Small intestine (tissue), 7 donors: ENCODE data around the gene MET. TPM values are rescaled to one million over a fixed set of nuclear protein-coding genes. Genes with fewer than 3 reads are reported as not detected.

Source experiments
- DNase-seq, 2 donors: peaks; one replicate each; pipeline versions ENCODE4 v3.0.0 to v3.0.0-alpha.2; 2013
- FAIRE-seq: peaks from 2 replicates; lab custom pipeline; 2012; peaks lifted over from hg19 to GRCh38; lab: Jason Lieb, UNC
- H3K27ac ChIP-seq, 3 donors: one replicate each; pipeline ENCODE4 v1.5.1; 2013; ENCODE audit warnings: low read length in 2 of 3, mild to moderate bottlenecking in 2 of 3, control low read depth in 1 of 3, inconsistent platforms in 1 of 3, low read depth in 1 of 3, moderate library complexity in 1 of 3
- H3K27me3 ChIP-seq, 3 donors: one replicate each; pipeline ENCODE4 v1.6.1; 2013; ENCODE audit warnings: low read length in 3 of 3, inconsistent platforms in 1 of 3; ENCODE audit not compliant: control insufficient read depth in 3 of 3, insufficient read depth in 3 of 3
- H3K36me3 ChIP-seq, 3 donors: one replicate each; pipeline ENCODE4 v1.6.1; 2013; ENCODE audit warnings: low read length in 3 of 3, inconsistent platforms in 1 of 3, low read depth in 1 of 3, mild to moderate bottlenecking in 1 of 3, moderate library complexity in 1 of 3; ENCODE audit not compliant: control insufficient read depth in 3 of 3, insufficient read depth in 2 of 3
- H3K4me1 ChIP-seq, 3 donors: one replicate each; pipeline ENCODE4 v1.6.1; 2013; ENCODE audit warnings: low read length in 2 of 3, inconsistent platforms in 1 of 3, low read depth in 1 of 3, mild to moderate bottlenecking in 1 of 3, moderate library complexity in 1 of 3; ENCODE audit not compliant: control insufficient read depth in 3 of 3, insufficient read depth in 2 of 3
- H3K4me3 ChIP-seq, 3 donors: one replicate each; pipeline ENCODE4 v1.5.1; 2013; ENCODE audit warnings: low read length in 3 of 3, control low read depth in 1 of 3, inconsistent platforms in 1 of 3, low read depth in 1 of 3, mild to moderate bottlenecking in 1 of 3, moderate library complexity in 1 of 3
- H3K9me3 ChIP-seq, 2 donors: one replicate each; pipeline ENCODE4 v1.6.1; 2013; ENCODE audit warnings: low read depth in 1 of 2, low read length in 1 of 2; ENCODE audit not compliant: control insufficient read depth in 2 of 2, insufficient read depth in 1 of 2
- WGBS, 3 donors: extraction: QIAGEN DNeasy Blood & Tissue Kit; methylation state at CpG; one replicate each; pipeline ENCODE4 v1.1.7; 2013; 5-methylcytosine and 5-hydroxymethylcytosine counted together
- polyA plus RNA-seq, 4 donors: library from polyadenylated mRNA; stranded (reverse) in 3 of 4; unstranded in 1 of 4; fragments of 200-250 nt in 3 of 4; fragments of 120-200 nt in 1 of 4; gene quantifications; one replicate each; pipeline versions ENCODE4 v1.2.1 to v1.2.3, GENCODE V29; 2013
- donor health status: healthy with polysubstance abuse.
- donor health status: control.
- donor health status: control.
- donor health status: Bipolar disorder and iron deficiency.
- donor health status: healthy.

The MET gene
- polyA plus RNA-seq, 4 donors: 2.7 to 13.4 (median 8.2) TPM

- no peaks in the 10 kb centered on the region for H3K9me3 ChIP-seq
- no peaks in the 10 kb centered on the region for H3K36me3 ChIP-seq
- FAIRE-seq (no peak), DNase-seq (no peak)
- H3K4me1 ChIP-seq: peaks cover 0 to 6% (median 2%) of the 10 kb centered on the region in 3 donors
- no peak overlapping the region for H3K4me3 ChIP-seq
- no peak overlapping the region for H3K27ac ChIP-seq
- H3K27me3 ChIP-seq: no peaks in the 10 kb centered on the region
- WGBS, 3 donors: 78 to 90% (median 82%) methylated on average over 4 of the region's 4 CpGs
These were observed 11.8 kb downstream of the MET start for GRCh38 chr7:116683786-116684185.

DNA sequence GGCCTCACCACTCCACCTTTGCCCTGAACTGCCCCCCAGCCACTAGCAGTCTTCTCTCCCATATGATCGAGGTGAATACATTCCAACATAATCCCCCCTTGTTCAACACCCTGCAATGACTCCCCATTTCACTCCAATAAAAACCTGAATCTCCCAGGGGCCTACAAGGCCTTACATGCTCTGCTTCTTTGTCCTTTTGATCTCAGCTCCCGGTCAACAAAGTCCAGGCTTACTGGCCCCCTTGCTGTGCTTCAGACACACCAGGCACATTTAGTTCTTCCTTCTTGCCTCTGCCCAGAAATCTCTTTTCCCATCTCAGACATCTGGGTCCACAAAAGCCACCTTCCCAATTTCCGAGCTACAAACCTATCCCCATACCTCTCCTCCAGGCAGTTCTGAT, 14.0 kb downstream of the MET start:
- FAIRE-seq: no peak
- Histone ChIP-seq H3K4me3 (no peak overlapping the region), H3K27ac (no peak overlapping the region), H3K27me3 (no peaks in the 10 kb centered on the region), H3K36me3 (no peaks in the 10 kb centered on the region), H3K4me1 (peaks cover 0 to 6% (median 2%) of the 10 kb centered on the region in 3 donors), H3K9me3 (no peaks in the 10 kb centered on the region)
- no peak for DNase-seq
- WGBS, 3 donors: 83 to 94% (median 88%) methylated on average over 3 of the region's 3 CpGs

GRCh38 chr7:116686812-116687419, 14.9 kb downstream of the MET start:
- Histone ChIP-seq H3K9me3 (no peaks in the 10 kb centered on the region), H3K36me3 (no peaks in the 10 kb centered on the region), H3K27ac (no peak overlapping the region), H3K4me3 (no peak overlapping the region), H3K27me3 (no peaks in the 10 kb centered on the region), H3K4me1 (peaks cover 0 to 6% (median 2%) of the 10 kb centered on the region in 3 donors)
- WGBS, 3 donors: 71 to 84% (median 80%) methylated on average over 7 of the region's 7 CpGs
- FAIRE-seq: no peak
- peak in 1 of 2 donors; percentile 36 for DNase-seq

DNA sequence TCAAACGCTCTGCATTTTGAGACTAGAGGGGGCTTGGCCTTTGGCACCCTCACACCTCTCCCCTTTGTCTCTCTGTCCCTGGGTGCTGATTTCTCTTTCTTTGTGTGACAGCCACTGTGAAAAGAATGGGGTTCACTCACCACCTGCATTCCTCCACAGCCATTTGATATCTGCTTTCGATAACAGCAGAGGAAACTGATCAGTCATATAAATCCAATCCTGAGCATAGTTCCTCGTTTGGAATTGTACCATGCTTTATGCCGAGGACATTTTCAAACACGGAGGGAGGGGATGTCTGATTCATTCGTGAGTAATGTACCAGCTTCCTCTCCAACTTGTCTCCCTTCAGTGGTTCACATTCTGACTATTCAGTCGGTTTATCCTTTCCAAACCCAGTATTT, 15.8 kb downstream of the MET start:
- WGBS, 3 donors: 21 to 43% (median 36%) methylated on average over 7 of the region's 7 CpGs
- DNase-seq: peak in 1 of 2 donors; percentile 40
- no peaks in the 10 kb centered on the region for H3K9me3 ChIP-seq
- no peaks in the 10 kb centered on the region for H3K36me3 ChIP-seq
- no peak for FAIRE-seq
- peaks cover 0 to 6% (median 2%) of the 10 kb centered on the region in 3 donors for H3K4me1 ChIP-seq
- H3K27me3 ChIP-seq: no peaks in the 10 kb centered on the region
- no peak overlapping the region for H3K27ac ChIP-seq
- H3K4me3 ChIP-seq: no peak overlapping the region

DNA sequence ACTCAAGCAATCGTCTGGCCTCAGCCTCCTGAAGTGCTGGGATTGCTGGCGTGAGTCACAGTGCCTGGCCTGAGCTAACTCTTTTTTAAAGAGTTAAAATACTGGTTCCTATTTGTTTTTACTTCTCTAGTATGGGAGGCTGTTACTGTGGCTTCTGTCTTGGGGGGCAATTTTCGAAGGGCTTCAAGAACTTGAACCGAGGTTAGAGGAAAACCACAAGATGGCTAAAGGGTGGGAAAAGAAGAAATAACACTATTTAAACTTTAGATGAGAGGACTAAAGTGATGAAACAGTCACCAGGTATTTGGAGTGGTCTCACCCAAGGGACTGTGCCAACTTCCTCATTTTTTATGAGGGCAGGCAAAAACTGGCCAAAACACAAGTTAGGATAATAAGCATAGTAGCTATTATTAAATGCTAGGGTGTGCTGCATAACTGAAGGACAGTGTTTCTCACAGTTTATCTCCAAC, 17.8 kb downstream of the MET start:
- 71 to 93% (median 78%) methylated on average over 4 of the region's 4 CpGs for WGBS, 3 donors
- FAIRE-seq: no peak
- no peaks in the 10 kb centered on the region for H3K9me3 ChIP-seq

DNA sequence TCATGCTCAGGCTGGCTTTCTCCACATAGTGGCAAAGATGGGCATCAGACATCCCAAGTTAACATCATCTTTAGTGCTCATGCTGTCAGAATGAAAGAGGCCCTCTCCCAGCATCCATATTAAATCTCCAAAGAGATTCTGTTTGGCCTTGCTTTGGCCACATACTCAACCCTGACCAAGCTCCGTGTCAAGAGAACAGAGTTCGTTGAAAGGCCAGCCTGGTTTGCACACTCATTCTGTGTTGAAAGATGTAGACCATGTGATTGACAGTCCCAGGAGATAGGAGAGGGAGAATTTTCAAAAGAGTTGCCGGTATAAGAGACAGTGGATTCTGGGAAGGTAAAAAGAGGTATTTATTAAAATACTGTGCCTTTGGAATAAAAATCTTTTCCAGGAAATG, 19.7 kb downstream of the MET start:
- peaks cover 1 to 2% (median 2%) of the 10 kb centered on the region in 3 donors for H3K4me1 ChIP-seq
- no peaks in the 10 kb centered on the region for H3K9me3 ChIP-seq
- 81 to 93% (median 83%) methylated on average over 3 of the region's 3 CpGs for WGBS, 3 donors
- FAIRE-seq (no peak), DNase-seq (no peak)
- H3K27ac ChIP-seq: no peak overlapping the region
- no peaks in the 10 kb centered on the region for H3K27me3 ChIP-seq
- H3K36me3 ChIP-seq: no peaks in the 10 kb centered on the region
- H3K4me3 ChIP-seq: no peak overlapping the region

More for the DNA sequence above, 17.8 kb downstream of the MET start:
- no peak overlapping the region for H3K4me3 ChIP-seq
- no peaks in the 10 kb centered on the region for H3K36me3 ChIP-seq
- H3K27ac ChIP-seq: no peak overlapping the region
- DNase-seq: no peak
- H3K4me1 ChIP-seq: peaks cover 2 to 6% (median 2%) of the 10 kb centered on the region in 3 donors
- no peaks in the 10 kb centered on the region for H3K27me3 ChIP-seq

DNA sequence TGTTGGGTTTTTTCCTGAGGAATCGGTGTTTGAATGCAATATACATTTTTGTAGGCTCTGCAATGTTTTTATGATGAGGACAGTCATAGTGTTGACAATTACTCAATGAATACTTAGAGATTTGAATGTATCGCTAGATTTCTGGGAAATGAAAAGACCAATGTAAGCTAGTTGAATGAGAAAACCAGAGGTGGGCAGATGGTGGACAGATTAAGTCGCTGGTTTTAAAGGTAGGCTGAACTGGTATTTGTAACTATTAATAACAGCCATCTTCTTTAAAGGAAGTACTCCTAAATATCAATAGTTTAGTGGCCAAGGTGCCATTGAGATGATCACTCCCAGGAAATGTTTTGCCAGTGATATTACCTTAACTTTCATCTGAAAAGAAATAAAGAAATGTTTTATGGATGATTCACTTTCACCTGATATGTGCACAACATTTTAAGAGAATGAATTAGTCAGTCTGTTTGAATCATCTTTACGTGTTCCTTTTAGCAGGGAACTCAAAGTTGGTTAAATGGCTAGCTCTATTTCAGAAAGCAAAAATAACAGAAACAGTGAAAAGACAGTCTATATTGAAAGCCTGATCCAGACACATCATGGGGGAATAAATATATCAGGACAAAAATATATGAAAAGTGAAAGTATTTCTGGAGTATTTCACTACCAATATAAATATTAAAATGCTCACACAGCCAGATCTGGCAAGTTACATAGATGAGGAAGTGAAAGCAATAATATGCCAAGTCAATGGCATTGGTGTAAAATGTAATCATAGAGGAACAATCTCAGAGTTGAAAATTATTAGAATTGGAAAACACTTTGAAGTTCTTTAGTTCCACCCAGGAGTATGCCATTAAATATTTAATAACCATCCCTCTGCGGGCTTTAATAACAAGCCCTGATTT, 20.7 kb downstream of the MET start:
- DNase-seq (peak in 1 of 2 donors; percentile 21), FAIRE-seq (no peak)
- 73 to 86% (median 83%) methylated on average over 5 of the region's 5 CpGs for WGBS, 3 donors
- Histone ChIP-seq H3K27ac (no peak overlapping the region), H3K4me1 (peaks cover 0 to 2% (median under 1%) of the 10 kb centered on the region in 3 donors), H3K36me3 (no peaks in the 10 kb centered on the region), H3K4me3 (no peak overlapping the region), H3K9me3 (no peaks in the 10 kb centered on the region), H3K27me3 (no peaks in the 10 kb centered on the region)

GRCh38 chr7:116696707-116697106, 24.7 kb downstream of the MET start:
- Histone ChIP-seq H3K4me3 (no peak overlapping the region), H3K27ac (no peak overlapping the region), H3K4me1 (peaks cover 0 to 2% (median 0%) of the 10 kb centered on the region in 3 donors), H3K27me3 (no peaks in the 10 kb centered on the region), H3K36me3 (peaks cover 0 to 6% (median 0%) of the 10 kb centered on the region in 3 donors), H3K9me3 (no peaks in the 10 kb centered on the region)
- WGBS, 3 donors: 67 to 82% (median 76%) methylated on average over 5 of the region's 5 CpGs
- FAIRE-seq (no peak), DNase-seq (no peak)
